DMS79 (cell line): ENCODE measurements around the gene PHTF2.

Experiments
- DNase-seq: peaks from one replicate; lab custom pipeline; 2025; lab: John Stamatoyannopoulos, UW

PHTF2 gene

DNA sequence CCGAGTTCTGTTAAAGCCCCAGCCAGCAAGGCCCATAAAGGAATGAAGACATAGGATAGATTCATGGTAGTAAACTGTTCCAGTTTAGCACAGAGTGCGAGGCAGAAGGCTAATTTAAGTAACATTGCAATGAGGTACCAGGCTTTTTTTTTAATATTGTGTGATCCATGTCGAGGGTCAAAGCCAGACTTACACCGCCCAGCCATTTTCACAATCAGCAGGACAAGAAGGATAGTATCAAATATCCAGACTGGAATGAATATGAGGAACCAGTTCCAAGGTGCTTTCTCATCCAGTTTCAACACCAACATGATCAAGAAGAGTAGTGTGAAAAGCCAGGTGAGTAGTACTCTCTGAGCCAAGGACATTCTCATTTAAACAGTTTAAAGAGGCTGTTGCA is 4.6 kb upstream of the PHTF2 start:
- DNase-seq: no peak

- no peak for DNase-seq
Observed at GRCh38 chr7:77796109-77796508, 2.5 kb upstream of the PHTF2 start.

- peak; percentile 11 for DNase-seq
Observed at GRCh38 chr7:77796960-77797359, 1.6 kb upstream of the PHTF2 start.

GRCh38 chr7:77797734-77798393 is 709 bp upstream of the PHTF2 start:
- DNase-seq: no peak

DNA sequence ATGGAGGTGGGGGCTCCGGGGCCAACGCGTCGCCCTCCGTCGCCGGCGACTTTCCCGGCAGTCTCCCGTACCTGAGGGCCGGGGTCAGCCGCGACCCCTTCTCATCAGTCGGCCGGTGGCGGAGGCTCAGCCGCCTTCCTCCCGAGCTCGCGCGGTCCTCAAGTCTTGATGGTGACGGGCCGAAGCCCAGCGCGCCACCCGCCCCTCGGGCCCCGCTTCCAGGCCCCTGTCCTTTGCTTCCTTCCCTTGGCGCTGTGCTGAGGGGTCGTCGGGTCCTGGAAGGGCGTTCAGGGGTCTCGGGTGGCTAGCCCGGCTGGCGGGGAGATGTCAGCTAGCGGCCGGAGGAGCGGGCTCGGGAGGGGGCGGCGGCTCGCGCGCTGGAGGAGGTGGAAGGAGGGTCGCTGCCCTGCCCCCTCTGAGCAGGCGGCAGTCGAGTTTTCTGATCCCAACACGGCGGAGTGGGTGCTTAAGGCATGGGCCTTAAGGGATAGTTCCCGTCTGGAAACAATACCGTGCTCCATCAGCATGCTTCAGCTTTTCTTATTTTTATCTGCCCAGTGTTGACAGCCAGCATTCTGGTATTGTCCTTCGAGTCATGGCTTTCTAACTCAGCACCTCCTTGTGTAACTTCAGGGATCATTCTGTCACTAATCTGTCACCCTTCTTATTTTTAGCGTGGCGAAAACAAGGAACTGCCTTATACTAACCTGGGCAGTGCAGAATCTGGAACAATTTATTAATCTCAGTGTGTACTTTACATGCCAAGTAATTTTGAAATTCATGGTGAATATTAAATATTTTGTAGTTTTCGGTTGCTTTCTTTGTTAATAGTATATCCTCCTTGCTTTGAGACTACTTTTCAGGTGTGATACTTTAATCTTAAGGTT is 748 bp downstream of the PHTF2 start:
- DNase-seq: no peak

DNA sequence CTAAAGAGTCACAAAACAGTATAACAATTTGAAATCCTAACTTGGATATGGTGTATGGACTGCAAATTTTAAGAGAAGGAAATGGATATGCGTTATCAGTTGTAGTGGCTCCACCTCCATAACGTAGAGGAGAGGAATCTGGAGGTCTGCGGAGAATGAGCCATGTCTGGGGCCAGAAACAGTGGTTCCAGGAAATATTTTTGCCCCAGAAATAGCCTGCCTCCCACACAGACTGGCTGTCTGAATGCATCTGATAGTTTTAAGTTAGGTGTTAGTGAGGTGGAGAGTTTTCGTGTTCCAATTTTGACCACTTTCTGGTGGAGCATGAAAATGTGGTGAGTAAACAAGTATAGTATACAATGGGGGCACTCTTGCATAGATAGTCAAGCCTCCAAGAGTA is 1.6 kb downstream of the PHTF2 start:
- DNase-seq: peak; percentile 9

- DNase-seq: no peak
Observed at GRCh38 chr7:77800730-77801129, 2.2 kb downstream of the PHTF2 start.

GRCh38 chr7:77802557-77803405 is 4.2 kb downstream of the PHTF2 start:
- no peak for DNase-seq

DNA sequence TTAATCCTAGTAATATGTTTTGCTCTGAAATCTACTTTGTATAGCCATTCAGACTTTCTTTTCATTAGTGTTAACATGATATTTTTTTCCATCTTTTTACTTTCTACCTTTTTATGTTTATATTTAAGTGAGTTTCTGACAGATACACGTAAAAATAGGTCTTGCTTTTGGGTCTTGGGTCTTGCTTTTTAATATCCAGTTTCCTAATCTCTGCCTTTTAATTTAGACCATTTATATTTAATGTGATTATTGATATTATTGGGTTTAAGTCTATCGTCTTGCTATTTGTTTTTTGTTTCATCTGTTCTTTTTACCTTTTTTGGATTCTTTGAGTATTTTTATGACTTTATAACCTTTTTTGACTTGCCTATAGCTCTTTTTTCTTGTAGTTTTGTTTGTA is 7.9 kb downstream of the PHTF2 start:
- DNase-seq: no peak

DNA sequence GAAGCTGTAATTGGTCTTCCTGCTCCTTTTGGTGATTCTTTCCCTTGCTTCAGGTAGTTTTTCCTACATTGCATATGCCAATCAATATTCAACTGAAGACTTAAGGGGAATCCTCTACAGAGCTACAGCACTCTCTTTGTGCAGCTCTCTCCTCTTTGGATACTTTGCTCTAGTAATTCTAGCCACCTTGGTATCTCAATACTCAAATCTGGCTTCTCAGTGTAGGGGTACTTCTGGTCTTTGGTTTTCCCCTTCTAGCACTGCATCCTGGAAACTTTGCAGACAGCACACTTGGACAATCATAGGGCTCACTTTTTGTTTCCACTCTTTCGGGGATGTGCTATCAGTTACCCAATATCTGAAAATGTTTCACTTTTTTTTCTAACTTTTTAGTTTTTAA is 9.9 kb downstream of the PHTF2 start:
- no peak for DNase-seq

- DNase-seq: no peak
Observed at GRCh38 chr7:77811516-77812289, 13.1 kb downstream of the PHTF2 start.

- DNase-seq: no peak
Observed at GRCh38 chr7:77812290-77812685, 13.7 kb downstream of the PHTF2 start.

- DNase-seq: no peak
Observed at GRCh38 chr7:77813180-77813579, 14.6 kb downstream of the PHTF2 start.

GRCh38 chr7:77819021-77819420 is 20.4 kb downstream of the PHTF2 start:
- DNase-seq: no peak

- DNase-seq: no peak
Observed at GRCh38 chr7:77820967-77821366, 22.4 kb downstream of the PHTF2 start.

GRCh38 chr7:77822269-77822668 is 23.7 kb downstream of the PHTF2 start:
- DNase-seq: no peak

DNA sequence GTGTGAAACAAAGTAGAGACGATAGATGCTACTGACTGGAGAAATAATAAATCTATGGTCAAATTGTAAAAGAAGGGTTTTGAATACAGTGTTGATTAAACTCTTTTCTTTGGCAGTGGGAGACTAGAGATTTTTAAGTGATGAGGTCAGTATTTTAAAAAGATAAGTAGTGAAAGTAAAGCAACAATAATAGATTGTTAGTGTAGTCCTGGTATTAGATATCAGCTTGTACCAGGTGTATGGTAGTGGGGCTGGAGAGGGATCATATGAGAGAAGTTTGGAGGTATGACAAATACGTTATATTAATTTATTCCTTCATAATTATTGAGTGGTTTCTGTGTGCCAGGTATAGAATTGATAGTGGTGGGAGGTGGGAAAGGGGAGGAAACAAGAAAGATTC is 25.2 kb downstream of the PHTF2 start:
- DNase-seq: no peak

- DNase-seq: no peak
Observed at GRCh38 chr7:77824636-77825035, 26.1 kb downstream of the PHTF2 start.

GRCh38 chr7:77825131-77825530 is 26.6 kb downstream of the PHTF2 start:
- DNase-seq: no peak

- no peak for DNase-seq
Observed at GRCh38 chr7:77826300-77826699, 27.7 kb downstream of the PHTF2 start.

DNA sequence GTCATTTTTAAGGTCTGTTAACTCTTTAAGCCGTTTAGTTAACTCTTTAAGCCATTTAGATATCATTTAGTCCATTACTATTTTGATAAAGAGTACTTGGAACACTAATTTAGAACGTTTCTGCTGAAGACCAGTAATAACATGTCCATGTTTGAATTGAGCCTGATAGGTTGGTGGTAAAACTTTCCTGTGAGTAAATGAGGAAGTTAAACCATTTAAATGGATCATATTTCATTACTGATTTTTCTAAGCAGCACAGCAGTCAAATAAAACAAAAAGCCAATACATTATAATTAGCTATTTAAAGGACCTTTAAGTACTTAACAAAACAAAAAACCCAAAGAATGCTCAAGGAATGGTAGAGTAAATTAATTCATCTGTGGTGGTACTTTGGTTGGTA is 29.4 kb downstream of the PHTF2 start:
- DNase-seq: peak; percentile 72
